ENCODE data around the gene LCN12. TPM values are rescaled to one million over a fixed set of nuclear protein-coding genes. Genes with fewer than 3 reads are reported as not detected.
A peak's percentile ranks its signal among the peaks of the same experiment; 100 is the strongest.

The LCN12 gene
- total RNA-seq, 1 donor from 2014 or later: 1.2 TPM

DNA sequence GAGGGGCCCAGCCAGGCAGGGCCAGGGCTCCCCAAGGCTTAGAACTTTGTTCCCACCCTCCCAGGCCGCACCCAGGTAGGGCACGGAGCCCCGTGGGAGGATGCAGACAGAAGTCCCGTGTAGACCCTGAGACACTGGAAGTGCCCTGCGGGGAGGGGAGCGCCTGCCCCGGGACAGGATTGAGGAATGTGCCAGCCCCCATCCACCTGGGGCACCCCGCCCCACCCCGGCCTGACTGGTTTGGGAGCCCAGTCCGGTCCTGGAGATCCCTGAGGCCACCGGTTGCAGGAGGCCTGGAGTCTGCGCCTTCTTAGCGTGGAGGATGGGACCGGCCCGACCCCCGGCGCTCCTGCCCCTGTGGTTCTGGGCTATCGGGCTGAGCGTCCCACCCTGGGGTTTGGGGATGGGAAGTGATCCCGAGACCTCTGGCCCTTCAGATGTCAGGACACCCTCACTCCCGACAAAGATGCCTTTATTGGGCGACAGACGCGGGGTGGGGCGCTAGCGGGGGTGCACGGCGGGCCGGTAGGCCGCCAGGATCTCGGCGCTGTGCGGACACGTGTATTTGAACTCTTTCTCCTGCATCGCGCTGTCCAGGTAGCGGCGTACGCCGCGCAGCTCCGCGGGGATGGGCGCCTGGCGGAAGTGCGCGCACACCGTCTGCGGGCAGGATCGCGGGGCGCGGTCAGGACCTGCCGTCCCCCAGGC lies 42.3 kb downstream of the LCN12 start:
- TF ChIP-seq, protein P1, sequence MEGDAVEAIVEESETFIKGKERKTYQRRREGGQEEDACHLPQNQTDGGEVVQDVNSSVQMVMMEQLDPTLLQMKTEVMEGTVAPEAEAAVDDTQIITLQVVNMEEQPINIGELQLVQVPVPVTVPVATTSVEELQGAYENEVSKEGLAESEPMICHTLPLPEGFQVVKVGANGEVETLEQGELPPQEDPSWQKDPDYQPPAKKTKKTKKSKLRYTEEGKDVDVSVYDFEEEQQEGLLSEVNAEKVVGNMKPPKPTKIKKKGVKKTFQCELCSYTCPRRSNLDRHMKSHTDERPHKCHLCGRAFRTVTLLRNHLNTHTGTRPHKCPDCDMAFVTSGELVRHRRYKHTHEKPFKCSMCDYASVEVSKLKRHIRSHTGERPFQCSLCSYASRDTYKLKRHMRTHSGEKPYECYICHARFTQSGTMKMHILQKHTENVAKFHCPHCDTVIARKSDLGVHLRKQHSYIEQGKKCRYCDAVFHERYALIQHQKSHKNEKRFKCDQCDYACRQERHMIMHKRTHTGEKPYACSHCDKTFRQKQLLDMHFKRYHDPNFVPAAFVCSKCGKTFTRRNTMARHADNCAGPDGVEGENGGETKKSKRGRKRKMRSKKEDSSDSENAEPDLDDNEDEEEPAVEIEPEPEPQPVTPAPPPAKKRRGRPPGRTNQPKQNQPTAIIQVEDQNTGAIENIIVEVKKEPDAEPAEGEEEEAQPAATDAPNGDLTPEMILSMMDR (conservative IDR thresholded peaks at IDR 0.05; ENCODE audit: low read depth, low read length): no peak
- H3K4me3 ChIP-seq (ENCODE audit: low read depth, low read length): no peak overlapping the region
- no peak for DNase-seq (ENCODE audit: low read depth)

DNA sequence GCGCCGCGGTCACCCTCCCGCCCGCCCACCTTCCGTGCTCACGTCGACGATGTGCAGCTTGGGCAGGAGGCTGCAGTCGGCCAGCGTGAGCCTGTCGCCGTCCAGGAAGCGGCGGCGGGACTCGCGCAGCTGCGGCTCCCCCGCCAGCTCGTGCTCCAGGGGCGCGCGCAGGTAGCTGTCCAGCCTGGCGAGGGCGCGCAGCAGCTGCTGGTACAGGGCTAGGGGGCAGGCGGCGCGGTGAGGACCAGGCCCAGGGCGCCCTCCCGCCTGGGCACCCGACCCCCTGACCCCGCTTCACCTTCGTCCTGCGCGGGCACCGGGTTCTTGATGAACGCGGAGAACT lies 42.8 kb downstream of the LCN12 start:
- no peak overlapping the region for H3K4me3 ChIP-seq (ENCODE audit: low read depth, low read length)
- no peak for DNase-seq (ENCODE audit: low read depth)
- TF ChIP-seq, protein P1 (conservative IDR thresholded peaks at IDR 0.05; ENCODE audit: low read depth, low read length): no peak

DNA sequence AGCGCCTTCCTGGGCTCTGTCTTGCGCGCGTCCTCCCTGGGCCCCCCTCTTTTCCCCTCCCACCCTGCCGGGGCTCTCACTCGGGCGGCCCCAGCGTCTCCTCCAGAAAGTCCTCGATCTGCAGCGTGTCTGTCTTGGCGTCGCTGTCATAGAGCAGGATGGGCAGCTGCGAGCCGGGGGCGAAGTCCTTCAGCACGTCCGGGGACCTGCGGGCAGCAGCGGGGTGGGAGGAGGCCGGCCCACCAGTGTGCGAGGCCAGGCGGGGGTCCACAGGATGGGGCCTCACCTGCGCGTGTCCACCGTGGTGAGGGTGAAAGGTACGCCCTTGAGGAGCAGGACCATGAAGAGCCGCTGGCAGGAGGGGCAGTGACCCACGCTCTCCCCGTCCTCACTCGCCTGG lies 43.3 kb downstream of the LCN12 start:
- no peak for DNase-seq (ENCODE audit: low read depth)
- TF ChIP-seq, protein P1 (conservative IDR thresholded peaks at IDR 0.05; ENCODE audit: low read depth, low read length): no peak
- H3K4me3 ChIP-seq (ENCODE audit: low read depth, low read length): no peak overlapping the region

DNA sequence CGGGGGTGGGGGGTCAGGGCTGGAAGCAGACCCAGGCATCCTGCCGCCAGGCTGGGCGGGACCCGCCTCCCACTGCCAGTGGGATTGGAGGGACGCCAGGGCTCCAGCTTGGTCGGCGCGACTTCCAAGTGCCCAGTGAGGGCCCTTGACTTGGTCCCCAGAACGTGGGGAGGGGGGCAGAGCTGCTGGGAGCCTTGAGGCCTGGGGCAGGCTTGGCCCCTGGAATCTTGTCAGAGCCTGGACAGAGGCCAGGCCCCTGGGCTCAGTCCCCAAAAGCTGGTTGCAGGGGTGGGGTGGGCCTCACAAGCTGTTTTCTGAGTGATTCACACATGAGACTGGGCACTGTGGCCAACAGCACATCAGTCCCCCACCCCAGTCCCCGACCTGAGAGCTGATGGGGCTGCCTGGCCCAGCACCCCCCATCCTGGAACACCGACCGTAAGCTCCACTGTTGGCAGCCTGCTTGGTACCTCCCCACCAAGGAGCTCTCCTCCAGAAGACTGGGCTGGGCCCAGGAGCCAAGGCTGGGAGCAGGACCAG lies 43.8 kb downstream of the LCN12 start:
- DNase-seq (ENCODE audit: low read depth): no peak
- TF ChIP-seq, protein P1 (conservative IDR thresholded peaks at IDR 0.05; ENCODE audit: low read depth, low read length): no peak
- no peak overlapping the region for H3K4me3 ChIP-seq (ENCODE audit: low read depth, low read length)

DNA sequence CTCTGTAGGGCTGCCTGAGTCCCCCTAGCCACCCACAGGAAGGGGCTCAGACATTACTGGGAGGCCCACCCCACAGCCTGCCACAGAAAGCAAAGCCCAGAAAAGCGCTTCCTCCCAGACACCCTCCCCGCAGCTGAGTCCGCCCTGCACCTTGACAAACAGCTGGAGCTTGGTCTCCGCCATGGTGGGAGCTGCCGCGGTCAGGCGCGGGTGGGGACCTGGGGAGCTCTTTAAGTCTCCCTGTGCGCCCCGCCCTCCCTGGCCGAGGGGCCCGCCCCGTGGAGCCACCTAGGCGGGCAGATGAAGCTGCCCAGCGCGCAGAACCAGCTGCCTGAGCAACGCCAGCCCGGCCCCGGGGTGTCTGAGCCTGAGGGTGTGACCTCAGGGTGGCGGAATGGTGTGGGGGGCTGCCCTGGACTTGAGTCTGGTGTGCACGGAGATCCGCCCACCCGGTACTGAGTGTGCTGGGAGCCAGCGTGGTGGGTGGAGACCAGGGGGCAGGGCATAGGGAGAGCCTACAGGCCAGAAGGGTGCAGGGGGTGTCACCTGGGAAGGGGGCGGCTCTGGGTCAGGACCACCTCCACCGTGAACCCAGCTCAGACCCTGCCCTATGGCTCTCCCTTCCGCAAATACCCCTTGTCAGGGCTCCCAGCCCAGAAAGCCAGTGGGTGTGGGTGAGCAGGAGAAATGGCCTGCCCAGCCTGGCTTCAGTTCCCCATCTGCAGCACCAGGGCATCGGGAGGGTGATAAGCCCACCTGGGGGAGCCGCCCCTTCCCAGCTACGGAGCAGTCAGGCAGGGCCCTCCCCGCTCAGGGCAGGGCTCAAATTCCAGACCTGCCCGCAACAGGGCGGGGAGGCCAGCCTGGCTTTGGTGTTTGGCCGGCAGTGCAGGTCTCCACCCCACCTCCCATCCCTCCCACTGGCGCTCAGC lies 44.6 kb downstream of the LCN12 start, which contains the start of gene CLIC3:
CLIC3 (minus strand) TSS at position 208 of the 932 bp plus-strand sequence; CDS start at position 183, 25 bp downstream.
- TF ChIP-seq, protein P1 (conservative IDR thresholded peaks at IDR 0.05; ENCODE audit: low read depth, low read length): no peak
- peak within 1 kb of the TSS; percentile 36 for H3K4me3 ChIP-seq (ENCODE audit: low read depth, low read length)
- DNase-seq (ENCODE audit: low read depth): no peak

DNA sequence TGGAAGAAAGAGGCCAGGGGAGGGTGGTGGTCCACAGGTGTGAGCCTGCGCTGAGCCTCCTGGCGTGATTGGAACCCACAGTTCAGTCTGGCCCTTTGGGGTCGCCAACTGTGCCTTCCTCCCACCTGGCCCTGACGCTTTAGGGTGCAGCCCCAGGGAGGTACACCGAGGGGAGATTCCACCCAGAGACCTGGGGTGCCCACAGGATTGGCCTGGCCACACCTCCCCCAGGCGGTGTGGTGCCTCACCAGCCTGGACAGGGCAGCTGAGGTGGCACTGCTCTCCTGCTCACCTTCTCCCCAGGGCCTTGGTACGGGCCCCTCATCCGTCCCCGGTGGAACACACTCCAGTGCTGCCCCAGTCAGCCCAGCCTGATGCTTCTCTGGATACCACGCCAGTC lies 45.3 kb downstream of the LCN12 start:
- no peak for DNase-seq (ENCODE audit: low read depth)
- TF ChIP-seq, protein P1 (conservative IDR thresholded peaks at IDR 0.05; ENCODE audit: low read depth, low read length): no peak
- H3K4me3 ChIP-seq (ENCODE audit: low read depth, low read length): no peak overlapping the region

All from epithelial cell of proximal tubule (primary cell).